ENCODE results near the gene SINHCAF.
"Not testable (repeated sequence)": the region's sequence is repeated elsewhere in the genome, so short reads cannot be mapped to it uniquely, and the experiment has no call there.

SINHCAF gene

DNA sequence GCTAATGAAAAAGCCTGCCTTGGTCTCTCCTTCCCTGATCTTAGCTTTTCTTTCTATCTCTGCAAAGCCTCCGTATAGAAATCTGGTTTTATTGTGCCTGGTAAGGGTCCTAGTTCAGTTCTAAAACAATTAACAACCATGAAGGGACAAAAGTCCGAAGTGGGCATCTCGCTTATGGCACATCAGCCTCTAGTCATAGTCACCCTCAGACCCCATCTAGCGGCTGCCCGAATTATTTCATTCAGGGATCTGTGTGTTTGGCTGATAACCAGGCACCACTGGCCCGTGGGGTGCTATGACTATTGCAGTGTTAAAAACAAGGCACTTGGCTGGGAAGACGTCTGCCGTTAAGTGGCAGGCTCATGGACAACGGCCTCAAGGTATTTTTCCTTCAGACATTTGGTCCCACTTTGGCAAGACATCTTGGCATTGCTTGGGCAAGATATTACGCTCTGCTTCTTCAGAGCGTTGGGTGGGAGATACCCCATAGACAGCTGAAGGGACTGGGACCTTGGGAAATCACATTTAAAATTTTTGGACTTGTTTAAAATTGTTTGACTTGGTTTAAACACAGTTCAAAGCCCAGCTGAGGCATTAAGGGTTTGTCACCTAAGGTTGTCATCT, 87.1 kb downstream of the SINHCAF start:
- Histone ChIP-seq H3K27me3 (replicated peaks) (peaks cover 17% of the 10 kb centered on the region), H3K4me3 (ENCODE audit: low read depth, low read length) (no peak overlapping the region), H3K27ac (no peak overlapping the region), H3K36me3 (replicated peaks) (no peaks in the 10 kb centered on the region)
- TF ChIP-seq, protein P1, sequence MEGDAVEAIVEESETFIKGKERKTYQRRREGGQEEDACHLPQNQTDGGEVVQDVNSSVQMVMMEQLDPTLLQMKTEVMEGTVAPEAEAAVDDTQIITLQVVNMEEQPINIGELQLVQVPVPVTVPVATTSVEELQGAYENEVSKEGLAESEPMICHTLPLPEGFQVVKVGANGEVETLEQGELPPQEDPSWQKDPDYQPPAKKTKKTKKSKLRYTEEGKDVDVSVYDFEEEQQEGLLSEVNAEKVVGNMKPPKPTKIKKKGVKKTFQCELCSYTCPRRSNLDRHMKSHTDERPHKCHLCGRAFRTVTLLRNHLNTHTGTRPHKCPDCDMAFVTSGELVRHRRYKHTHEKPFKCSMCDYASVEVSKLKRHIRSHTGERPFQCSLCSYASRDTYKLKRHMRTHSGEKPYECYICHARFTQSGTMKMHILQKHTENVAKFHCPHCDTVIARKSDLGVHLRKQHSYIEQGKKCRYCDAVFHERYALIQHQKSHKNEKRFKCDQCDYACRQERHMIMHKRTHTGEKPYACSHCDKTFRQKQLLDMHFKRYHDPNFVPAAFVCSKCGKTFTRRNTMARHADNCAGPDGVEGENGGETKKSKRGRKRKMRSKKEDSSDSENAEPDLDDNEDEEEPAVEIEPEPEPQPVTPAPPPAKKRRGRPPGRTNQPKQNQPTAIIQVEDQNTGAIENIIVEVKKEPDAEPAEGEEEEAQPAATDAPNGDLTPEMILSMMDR (IDR thresholded peaks at IDR 0.05; ENCODE audit: low read depth, low read length, missing control alignments) = peak; percentile 81
- DNase-seq = peak; percentile 76
- in situ Hi-C loops (cut with HindIII; ENCODE audit: low pct_ligation_motif_present, low sequenced_read_pairs) = no loop called here

DNA sequence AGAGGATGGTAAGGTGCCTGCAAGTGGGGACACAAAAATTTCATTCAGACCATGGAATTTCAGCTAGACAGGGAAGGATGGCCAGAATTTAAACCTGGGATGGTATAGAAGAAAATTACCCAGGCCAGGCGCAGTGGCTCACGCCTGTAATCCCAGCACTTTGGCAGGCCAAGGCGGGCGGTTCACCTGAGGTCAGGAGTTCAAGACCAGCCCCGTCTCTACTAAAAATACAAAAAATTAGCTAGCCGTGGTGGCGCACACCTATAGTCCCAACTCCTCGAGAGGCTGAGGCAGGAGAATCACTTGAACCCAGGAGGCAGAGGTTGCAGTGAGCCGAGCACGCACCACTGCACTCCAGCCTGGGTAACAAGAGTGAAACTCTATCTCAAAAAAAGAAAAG, 87.6 kb downstream of the SINHCAF start:
- in situ Hi-C loops (cut with HindIII; ENCODE audit: low pct_ligation_motif_present, low sequenced_read_pairs); H3K36me3 ChIP-seq (replicated peaks); DNase-seq; H3K27ac ChIP-seq; H3K4me3 ChIP-seq (ENCODE audit: low read depth, low read length): not testable (repeated sequence)
- H3K27me3 ChIP-seq (replicated peaks) = peaks cover 17% of the 10 kb centered on the region

DNA sequence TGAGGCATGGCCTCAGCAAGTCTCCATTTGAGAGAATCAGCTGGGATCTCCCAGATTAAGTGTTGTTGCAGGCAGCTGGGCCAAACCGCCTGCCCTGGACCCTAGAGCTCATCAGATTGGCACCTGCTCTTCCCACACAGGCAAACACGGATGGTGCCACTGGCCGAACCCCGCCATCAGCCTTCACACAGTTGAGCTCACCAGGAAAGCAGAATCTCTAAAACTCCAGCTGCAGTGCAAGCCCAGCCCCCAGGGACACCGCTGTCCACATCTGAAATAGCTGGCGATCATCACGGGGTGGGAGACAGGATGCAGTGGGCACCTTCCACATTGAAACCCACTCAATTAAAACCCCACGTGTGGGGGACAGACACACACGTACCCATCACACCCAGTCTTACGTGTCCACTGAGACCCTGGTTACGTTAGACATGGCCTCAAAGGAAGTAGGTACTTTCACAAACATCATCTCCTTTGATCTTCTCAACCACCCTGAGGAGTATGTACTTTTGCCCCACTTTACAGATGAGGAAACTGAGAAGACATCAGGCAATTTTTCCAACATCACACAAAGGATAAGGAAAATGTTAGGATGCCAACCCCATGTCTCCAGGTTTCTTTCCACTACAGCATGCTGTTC, 88.8 kb downstream of the SINHCAF start:
- TF ChIP-seq, protein P1 (IDR thresholded peaks at IDR 0.05; ENCODE audit: low read depth, low read length, missing control alignments) = no peak
- no peaks in the 10 kb centered on the region for H3K36me3 ChIP-seq (replicated peaks)
- no peak for DNase-seq
- no peak overlapping the region for H3K4me3 ChIP-seq (ENCODE audit: low read depth, low read length)
- peaks cover 17% of the 10 kb centered on the region for H3K27me3 ChIP-seq (replicated peaks)
- no peak overlapping the region for H3K27ac ChIP-seq
- in situ Hi-C loops (cut with HindIII; ENCODE audit: low pct_ligation_motif_present, low sequenced_read_pairs) = no loop called here

DNA sequence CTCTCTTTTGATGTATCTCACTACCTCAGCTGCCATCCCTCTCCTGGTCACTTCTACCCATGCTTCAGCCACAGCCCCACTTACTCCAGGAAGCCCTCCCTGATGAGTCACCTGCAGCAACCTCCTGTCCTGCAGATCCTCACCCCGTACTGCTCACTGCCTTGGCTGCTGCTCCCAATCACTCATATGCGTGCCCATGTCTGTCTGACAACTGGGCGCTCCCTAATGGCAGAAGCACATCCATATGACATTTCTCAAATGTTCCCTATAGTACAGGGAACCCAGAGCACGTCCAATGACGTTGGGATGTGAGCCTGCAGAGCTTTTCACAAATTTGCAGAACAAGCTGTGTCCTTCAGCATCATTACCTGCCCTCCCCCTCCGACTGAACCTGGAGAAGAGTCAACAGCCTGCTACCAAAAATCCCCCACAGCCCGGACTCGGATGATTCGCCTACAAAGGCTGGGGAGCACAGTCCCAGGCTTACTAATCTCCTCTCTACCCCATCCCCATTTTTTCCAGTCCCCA, 90.0 kb downstream of the SINHCAF start:
- in situ Hi-C loops (cut with HindIII; ENCODE audit: low pct_ligation_motif_present, low sequenced_read_pairs) = no loop called here
- H3K4me3 ChIP-seq (ENCODE audit: low read depth, low read length) = no peak overlapping the region
- no peak overlapping the region for H3K27ac ChIP-seq
- H3K27me3 ChIP-seq (replicated peaks) = peaks cover 17% of the 10 kb centered on the region
- no peak for DNase-seq
- no peaks in the 10 kb centered on the region for H3K36me3 ChIP-seq (replicated peaks)
- TF ChIP-seq, protein P1 (IDR thresholded peaks at IDR 0.05; ENCODE audit: low read depth, low read length, missing control alignments) = no peak

DNA sequence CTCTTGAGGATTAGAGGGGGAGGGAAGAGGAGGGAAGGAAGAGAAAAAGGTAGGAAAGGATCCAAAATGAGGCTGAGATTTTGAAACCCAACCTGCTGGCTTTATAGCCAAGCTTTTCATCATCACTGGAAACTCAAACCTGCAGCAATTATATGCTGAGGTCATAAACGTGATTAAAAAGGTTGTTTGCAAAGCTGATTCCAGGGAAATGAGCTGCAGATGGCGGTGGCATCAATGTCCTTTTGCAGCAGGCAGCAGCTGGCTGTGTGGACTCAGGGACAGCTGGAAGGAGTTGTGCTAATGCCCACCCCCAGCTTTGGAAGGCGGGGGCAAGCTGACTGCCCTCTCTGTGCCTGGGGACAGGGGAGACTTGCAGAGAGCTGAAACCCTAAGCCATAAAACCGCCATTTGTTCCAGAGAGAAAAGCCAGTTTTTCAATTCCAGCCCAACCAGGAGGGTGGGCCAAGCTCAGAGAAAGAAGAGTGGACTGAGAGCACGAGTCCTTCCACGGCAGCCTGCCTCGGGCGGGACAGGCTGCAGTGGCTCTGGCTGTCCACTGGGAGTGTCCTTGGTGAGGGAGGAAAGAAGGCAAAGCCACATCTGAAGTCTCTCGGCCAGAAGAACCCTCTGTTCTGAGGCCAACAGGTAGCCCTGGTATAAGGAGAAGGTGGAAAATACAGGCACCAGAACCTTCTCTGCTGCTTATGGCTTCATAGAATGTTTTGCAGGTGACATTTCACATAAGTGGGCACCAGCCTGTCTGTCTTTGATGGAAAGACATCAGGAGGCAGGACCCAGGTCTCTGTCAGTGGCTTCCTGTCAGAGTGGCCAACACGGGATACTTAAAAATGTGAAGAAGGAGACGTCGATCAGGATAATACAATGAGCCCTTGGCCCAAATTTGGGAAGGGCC, 90.7 kb downstream of the SINHCAF start:
- Histone ChIP-seq H3K27me3 (replicated peaks) (peaks cover 15% of the 10 kb centered on the region), H3K27ac (no peak overlapping the region), H3K4me3 (ENCODE audit: low read depth, low read length) (no peak overlapping the region), H3K36me3 (replicated peaks) (no peaks in the 10 kb centered on the region)
- DNase-seq = no peak
- TF ChIP-seq, protein P1 (IDR thresholded peaks at IDR 0.05; ENCODE audit: low read depth, low read length, missing control alignments) = peak; percentile 79
- in situ Hi-C loops (cut with HindIII; ENCODE audit: low pct_ligation_motif_present, low sequenced_read_pairs) = no loop called here
